Caco-2 (cell line): ENCODE measurements around the gene NAALADL2. TPM values are rescaled to one million over a fixed set of nuclear protein-coding genes. Genes with fewer than 3 reads are reported as not detected.

Experiments used
- Bru-seq: library from RNA; stranded (reverse); fragments of 400-500 nt; gene quantifications from one replicate; lab custom pipeline; 2021; lab: Mats Ljungman, UMichigan
- BruChase-seq, 2 experiments: library from RNA; stranded (reverse); fragments of 400-500 nt; gene quantifications; one replicate each; lab custom pipeline; 2021; lab: Mats Ljungman, UMichigan
- BruUV-seq: library from RNA; stranded (reverse); fragments of 400-500 nt; replicated peaks from 2 replicates; lab custom pipeline; 2021; lab: Mats Ljungman, UMichigan
- CTCF ChIA-PET: fragments of 300-600 bp; sonication (Branson Sonifier 250); formaldehyde crosslinking; loops from one replicate; lab custom pipeline; 2022; ENCODE audit warnings: antibody characterized with exemption; lab: Charles Lee
- POLR2A ChIA-PET: fragments of 300-600 bp; sonication (Branson Sonifier 250); formaldehyde crosslinking; loops from one replicate; lab custom pipeline; 2022; ENCODE audit warnings: antibody characterized with exemption; lab: Charles Lee
- DNase-seq, 2 experiments: peaks; one replicate each; pipeline versions ENCODE4 v3.0.0 to v3.0.0-alpha.2; 2020 to 2022
- H3K27me3 ChIP-seq: replicated peaks from 2 replicates; pipeline ENCODE4 v1.6.0; 2011; ENCODE audit warnings: low read length; ENCODE audit not compliant: control insufficient read depth, insufficient read depth
- H3K36me3 ChIP-seq: 2 replicates; pipeline ENCODE4 v1.5.1; 2011; ENCODE audit warnings: low read length; ENCODE audit not compliant: control insufficient read depth, insufficient read depth
- H3K4me1 ChIP-seq: fragments of 250-450 bp; sonication (Bioruptor Pico); 2 replicates; pipeline ENCODE4 v1.5.1; 2020; ENCODE audit warnings: mild to moderate bottlenecking
- H3K4me3 ChIP-seq: 2 replicates; pipeline ENCODE4 v1.5.1; 2011; ENCODE audit warnings: low read depth, mild to moderate bottlenecking, control low read depth, low read length
- H3K9me3 ChIP-seq: fragments of 250-450 bp; sonication (Bioruptor Pico); 2 replicates; pipeline ENCODE4 v1.5.1; 2020; ENCODE audit warnings: mild to moderate bottlenecking, moderate library complexity
- H3K27ac Mint-ChIP-seq: one replicate; pipeline ENCODE4 v1.8.0; 2022; ENCODE audit warnings: mixed read lengths; ENCODE audit not compliant: unreplicated experiment
- H3K27me3 Mint-ChIP-seq: one replicate; pipeline ENCODE4 v1.8.0; 2022; ENCODE audit warnings: mixed read lengths; ENCODE audit not compliant: insufficient read depth, unreplicated experiment
- H3K36me3 Mint-ChIP-seq: one replicate; pipeline ENCODE4 v1.8.0; 2022; ENCODE audit warnings: mild to moderate bottlenecking, mixed read lengths; ENCODE audit not compliant: insufficient read depth, unreplicated experiment
- H3K4me1 Mint-ChIP-seq: one replicate; pipeline ENCODE4 v1.8.0; 2022; ENCODE audit warnings: low read depth, mixed read lengths; ENCODE audit not compliant: unreplicated experiment
- H3K4me3 Mint-ChIP-seq: one replicate; pipeline ENCODE4 v1.8.0; 2022; ENCODE audit warnings: mild to moderate bottlenecking, moderate library complexity, mixed read lengths; ENCODE audit not compliant: unreplicated experiment
- H3K9me3 Mint-ChIP-seq: one replicate; pipeline ENCODE4 v1.8.0; 2022; ENCODE audit warnings: mixed read lengths; ENCODE audit not compliant: unreplicated experiment
- CTCF ChIP-seq, 2 experiments: fragments of 200-600 bp in 1 of 2; IDR thresholded peaks; 1 replicate in 1 of 2; 2 replicates in 1 of 2; pipeline versions ENCODE4 v1.5.1 to v1.8.0; 2011 to 2022; ENCODE audit warnings: antibody characterized with exemption in 1 of 2, control low read depth in 1 of 2, inconsistent platforms in 1 of 2, low read depth in 1 of 2, low read length in 1 of 2, mild to moderate bottlenecking in 1 of 2, moderate library complexity in 1 of 2; ENCODE audit not compliant: insufficient read depth in 1 of 2, severe bottlenecking in 1 of 2, unreplicated experiment in 1 of 2
- intact Hi-C: fragments of 100-400 bp; cut with micrococcal nuclease; formaldehyde crosslinking; loops from one replicate; pipeline ENCODE4 v1.10.0; 2022; ENCODE audit not compliant: unreplicated experiment
- long read RNA-seq: library from polyadenylated mRNA; stranded (forward); transcript quantifications from one replicate; pipeline ENCODE4 v2.0.0, GENCODE V29; 2022
- total RNA-seq: library from RNA; stranded (reverse); gene quantifications from 2 replicates; pipeline ENCODE4 v1.2.3, GENCODE V29; 2022

The NAALADL2 gene
- total RNA-seq (4.0 and 4.4 TPM in 2 replicates), Bru-seq, nascent RNA (percentile 47 among the genes with signal in this experiment), BruChase-seq, experiment 1, labeled RNA remaining after a 2-hour chase (percentile 47 among the genes with signal in this experiment), BruChase-seq, experiment 2, labeled RNA remaining after a 6-hour chase (percentile 37 among the genes with signal in this experiment)
- long read RNA-seq, partial matches to known transcripts: 1 of 6 reads
- long read RNA-seq, other reads (novel, unspliced or antisense): 5 of 6 reads

DNA sequence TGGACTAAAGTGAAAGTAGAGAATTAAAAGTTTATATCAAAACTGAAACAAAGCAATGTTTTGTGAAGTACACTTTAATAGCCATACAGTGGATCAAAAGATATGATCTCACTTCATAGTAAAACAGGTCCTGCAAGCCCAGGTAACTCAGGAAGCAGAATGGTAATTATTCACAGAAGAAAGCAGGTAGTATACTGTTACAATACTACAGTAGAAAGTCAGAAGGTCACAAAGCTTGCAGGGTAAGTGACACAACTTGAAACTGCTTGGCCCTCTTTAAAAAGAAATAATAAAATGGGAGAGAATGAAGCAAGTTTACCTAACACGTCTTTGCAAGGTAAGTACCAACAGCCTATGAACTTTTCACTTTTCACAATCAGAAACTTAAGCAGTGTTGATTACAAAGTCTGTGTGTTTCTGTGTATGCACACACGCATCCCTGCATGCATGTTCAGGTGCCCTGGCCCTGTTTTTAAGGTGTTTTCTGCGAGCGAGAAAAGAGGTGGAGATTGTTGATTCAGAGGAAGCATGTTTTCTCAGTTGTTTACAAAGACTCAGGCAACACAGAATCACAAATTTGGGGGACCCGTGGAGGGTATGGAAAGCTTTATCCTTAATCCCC is at the start of gene NAALADL2:
Gene NAALADL2 (plus strand): TSS at position 221 of the 622 bp plus-strand sequence.
- CTCF ChIA-PET: no interaction called here
- Mint-ChIP-seq H3K9me3 (no peaks in the 10 kb centered on the region), H3K27me3 (no peaks in the 10 kb centered on the region), H3K36me3 (no peaks in the 10 kb centered on the region), H3K27ac (peak within 1 kb of the TSS; percentile 45), H3K4me3 (peak within 1 kb of the TSS; percentile 37), H3K4me1 (peaks cover 14% of the 10 kb centered on the region)
- Histone ChIP-seq H3K4me3 (no peak within 1 kb of the TSS), H3K27me3 (no peaks in the 10 kb centered on the region), H3K9me3 (no peaks in the 10 kb centered on the region), H3K36me3 (no peaks in the 10 kb centered on the region), H3K4me1 (peaks cover 41% of the 10 kb centered on the region)
- intact Hi-C loops: loop anchor here (2.0 kb wide), 2 partner anchors 162 to 466 kb away; no protein-coding TSS in a partner anchor
- POLR2A ChIA-PET: no interaction called here
- peak in 1 of 2 experiments; percentile 9 for DNase-seq
- TSS peak; percentile 66 for BruUV-seq
- TF ChIP-seq CTCF (IDR thresholded peaks at IDR 0.05; ENCODE audit: insufficient read depth in 1 of 2, low read depth in 1 of 2, low read length in 1 of 2, severe bottlenecking in 1 of 2, unreplicated experiment in 1 of 2): no peak

DNA sequence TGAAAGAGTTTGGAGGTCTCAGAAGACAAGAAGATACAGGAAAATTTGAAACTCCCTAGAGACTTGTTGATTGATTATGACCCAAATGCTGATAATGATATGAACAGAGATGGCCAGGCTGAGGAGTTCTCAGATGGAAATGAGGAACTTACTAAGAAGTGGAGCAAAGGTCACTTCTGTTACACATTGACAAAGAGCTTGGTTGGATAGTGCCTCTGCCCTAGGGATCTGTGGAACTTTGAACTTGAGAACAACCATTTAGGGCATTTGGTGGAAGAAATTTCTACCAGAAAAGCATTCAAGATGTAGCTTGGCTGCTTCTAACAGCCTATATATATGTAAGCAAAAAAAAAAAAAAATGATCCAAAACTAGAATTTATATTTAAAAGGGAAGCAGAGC is 48.9 kb upstream of the NAALADL2 start:
- no peak overlapping the region for H3K27ac Mint-ChIP-seq

More for the DNA sequence above, 48.9 kb upstream of the NAALADL2 start:
- no peak overlapping the region for H3K4me3 ChIP-seq
- no peak for TF ChIP-seq CTCF (IDR thresholded peaks at IDR 0.05; ENCODE audit: insufficient read depth in 1 of 2, low read depth in 1 of 2, low read length in 1 of 2, severe bottlenecking in 1 of 2, unreplicated experiment in 1 of 2)
- H3K4me1 Mint-ChIP-seq: no peaks in the 10 kb centered on the region
- no peaks in the 10 kb centered on the region for H3K27me3 ChIP-seq
- H3K27me3 Mint-ChIP-seq: no peaks in the 10 kb centered on the region
- no peak overlapping the region for H3K4me3 Mint-ChIP-seq
- peaks cover 11% of the 10 kb centered on the region for H3K9me3 Mint-ChIP-seq
- no peaks in the 10 kb centered on the region for H3K4me1 ChIP-seq
- DNase-seq: no peak
- ChIA-PET POLR2A (no interaction called here), CTCF (no interaction called here)
- BruUV-seq: no TSS peak
- H3K36me3 ChIP-seq: no peaks in the 10 kb centered on the region
- intact Hi-C loops: no loop called here
- H3K9me3 ChIP-seq: no peaks in the 10 kb centered on the region
- H3K36me3 Mint-ChIP-seq: no peaks in the 10 kb centered on the region
